Measurements from ENCODE around the gene ITGAD. TPM values are rescaled to one million over a fixed set of nuclear protein-coding genes. Genes with fewer than 3 reads are reported as not detected.
"Not testable (repeated sequence)": the region's sequence is repeated elsewhere in the genome, so short reads cannot be mapped to it uniquely, and the experiment has no call there.

The ITGAD gene
- total and polyA plus RNA-seq, 2 of the 4 experiments (the other 2 are of a cell fraction) = not detected

- dilution Hi-C loops (cut with HindIII; ENCODE audit: low sequenced_read_pairs, unreplicated experiment) = not testable (repeated sequence)
These were observed 23.9 kb downstream of the ITGAD start for GRCh38 chr16:31417036-31417435.

More at GRCh38 chr16:31417036-31417435, 23.9 kb downstream of the ITGAD start:
- H3K79me1 ChIP-seq (ENCODE audit: low read depth in 1 of 2, low read length in 2 of 2); H3K4me1 ChIP-seq (ENCODE audit: control insufficient read depth, insufficient read depth, low read length); POLR2A ChIA-PET (ENCODE audit: unreplicated experiment); H2BK20ac ChIP-seq (ENCODE audit: low read depth, low read length); H4K8ac ChIP-seq (ENCODE audit: low read depth in 2 of 2, low read length in 2 of 2); H3K9me1 ChIP-seq (ENCODE audit: insufficient read depth, low read length); H3K27ac ChIP-seq (ENCODE audit: insufficient read depth, low read length); H3K9me3 ChIP-seq (ENCODE audit: control insufficient read depth, insufficient read depth, low read length); H2BK15ac ChIP-seq (ENCODE audit: low read depth, low read length); H3K18ac ChIP-seq (ENCODE audit: low read depth, low read length); intact Hi-C loops (cut with micrococcal nuclease); H3K14ac ChIP-seq (replicated peaks; ENCODE audit: low read depth, low read length); H2AK9ac ChIP-seq (replicated peaks; ENCODE audit: low read depth, low read length, poor library complexity); H2BK5ac ChIP-seq (ENCODE audit: low read depth, low read length, poor library complexity, severe bottlenecking); H2BK120ac ChIP-seq (ENCODE audit: low read depth, low read length); H3K4me2 ChIP-seq (ENCODE audit: low read depth, low read length); H2AFZ ChIP-seq (replicated peaks; ENCODE audit: low read length, poor library complexity); H3K36me3 ChIP-seq (ENCODE audit: control insufficient read depth, insufficient read depth, low read length); H3K56ac ChIP-seq (ENCODE audit: extremely low read depth, insufficient read depth, low read length); H4K5ac ChIP-seq (ENCODE audit: low read depth, low read length); H2AK5ac ChIP-seq (ENCODE audit: low read depth, low read length); H3K4me3 ChIP-seq (ENCODE audit: insufficient read depth, low read depth, low read length); ATAC-seq (ENCODE audit: low read depth); in situ Hi-C loops (cut with MboI; ENCODE audit: low sequenced_read_pairs); DNase-seq; H3K4ac ChIP-seq (ENCODE audit: low read depth, low read length); BruUV-seq (replicated peaks); H3K23ac ChIP-seq (ENCODE audit: low read depth, low read length); H3K9ac ChIP-seq (ENCODE audit: low read depth, low read length); H4K20me1 ChIP-seq (ENCODE audit: insufficient read depth, low read length); H4K91ac ChIP-seq (ENCODE audit: insufficient read depth, low read depth, low read length): not testable (repeated sequence)
- no CpG with 5 or more reads among the region's 2 CpGs for WGBS, 2 experiments (ENCODE audit: extremely low coverage in 2 of 2, insufficient read length in 1 of 2)
- H3K27me3 ChIP-seq (ENCODE audit: control insufficient read depth, insufficient read depth, low read length) = peaks cover 20% of the 10 kb centered on the region
- CTCF ChIA-PET = interaction anchor here (1.4 kb wide), 1 partner anchor 12 kb away, joined by 3 read pairs; the partner anchor contains the start of gene COX6A2
